ENCODE data around the gene BLOC1S1.

The BLOC1S1 gene

GRCh38 chr12:55720894-55721444 is 5.1 kb downstream of the BLOC1S1 start:
- Mint-ChIP-seq H3K36me3 (ENCODE audit: low read depth) (peaks cover 26% of the 10 kb centered on the region), H3K4me3 (peak overlapping the region in 2 of 3 experiments; percentile 48 to 76), H3K4me1 (peaks cover 71% of the 10 kb centered on the region), H3K27ac (peak overlapping the region; percentile 87 to 93 (median 91)), H3K27me3 (ENCODE audit: low read depth) (peaks cover 5% of the 10 kb centered on the region), H3K9me3 (no peaks in the 10 kb centered on the region)
- TF ChIP-seq CTCF (IDR thresholded peaks at IDR 0.05; ENCODE audit: unreplicated experiment in 3 of 3), result peak in 2 of 3 experiments; percentile 13 to 39

GRCh38 chr12:55721601-55722213 is 5.9 kb downstream of the BLOC1S1 start:
- Mint-ChIP-seq H3K27ac (peak overlapping the region in 1 of 3 experiments; percentile 10), H3K4me1 (peaks cover 72% of the 10 kb centered on the region), H3K27me3 (ENCODE audit: low read depth) (peaks cover 5% of the 10 kb centered on the region), H3K9me3 (no peaks in the 10 kb centered on the region), H3K36me3 (ENCODE audit: low read depth) (peaks cover 31% of the 10 kb centered on the region), H3K4me3 (peak overlapping the region in 1 of 3 experiments; percentile 17)
- no peak for TF ChIP-seq CTCF (IDR thresholded peaks at IDR 0.05; ENCODE audit: unreplicated experiment in 3 of 3)

GRCh38 chr12:55722948-55723347 is 7.1 kb downstream of the BLOC1S1 start:
- Mint-ChIP-seq H3K4me3 (peak overlapping the region in 1 of 3 experiments; percentile 30), H3K9me3 (no peaks in the 10 kb centered on the region), H3K36me3 (ENCODE audit: low read depth) (peaks cover 38% of the 10 kb centered on the region), H3K27me3 (ENCODE audit: low read depth) (peaks cover 5% of the 10 kb centered on the region), H3K4me1 (peaks cover 70% of the 10 kb centered on the region), H3K27ac (peak overlapping the region in 2 of 3 experiments; percentile 66 to 72)
- no peak for TF ChIP-seq CTCF (IDR thresholded peaks at IDR 0.05; ENCODE audit: unreplicated experiment in 3 of 3)

- H3K27ac Mint-ChIP-seq, result peak overlapping the region in 2 of 3 experiments; percentile 66 to 72
- H3K9me3 Mint-ChIP-seq, result no peaks in the 10 kb centered on the region
- H3K36me3 Mint-ChIP-seq (ENCODE audit: low read depth), result peaks cover 38% of the 10 kb centered on the region
- peaks cover 5% of the 10 kb centered on the region for H3K27me3 Mint-ChIP-seq (ENCODE audit: low read depth)
- peak overlapping the region; percentile 6 to 30 (median 18) for H3K4me3 Mint-ChIP-seq
- H3K4me1 Mint-ChIP-seq, result peaks cover 62% of the 10 kb centered on the region
- no peak for TF ChIP-seq CTCF (IDR thresholded peaks at IDR 0.05; ENCODE audit: unreplicated experiment in 3 of 3)
Observed at GRCh38 chr12:55723516-55724225, 7.8 kb downstream of the BLOC1S1 start.

GRCh38 chr12:55724226-55724939 is 8.5 kb downstream of the BLOC1S1 start:
- H3K27ac Mint-ChIP-seq, result peak overlapping the region; percentile 48 to 72 (median 66)
- peaks cover 38% of the 10 kb centered on the region for H3K36me3 Mint-ChIP-seq (ENCODE audit: low read depth)
- peaks cover 5% of the 10 kb centered on the region for H3K27me3 Mint-ChIP-seq (ENCODE audit: low read depth)
- H3K4me3 Mint-ChIP-seq, result peak overlapping the region; percentile 70 to 94 (median 90)
- H3K4me1 Mint-ChIP-seq, result peaks cover 56% of the 10 kb centered on the region
- H3K9me3 Mint-ChIP-seq, result no peaks in the 10 kb centered on the region
- TF ChIP-seq CTCF (IDR thresholded peaks at IDR 0.05; ENCODE audit: unreplicated experiment in 3 of 3), result peak; percentile 56 to 59 (median 57)
